Ectodermal cell (in vitro differentiated cells): ENCODE results near the gene DGUOK.

Experiments used
- H3K27ac ChIP-seq: 2 replicates; pipeline ENCODE4 v1.7.0; 2013; ENCODE audit warnings: mild to moderate bottlenecking, low read depth, low read length; ENCODE audit not compliant: insufficient read depth, poor library complexity, severe bottlenecking
- H3K27me3 ChIP-seq: 2 replicates; pipeline ENCODE4 v1.7.0; 2013; ENCODE audit warnings: mild to moderate bottlenecking, low read length; ENCODE audit not compliant: insufficient read depth, control insufficient read depth, poor library complexity, severe bottlenecking
- H3K36me3 ChIP-seq: one replicate; pipeline ENCODE4 v1.7.0; 2013; ENCODE audit warnings: low read length; ENCODE audit not compliant: control insufficient read depth, insufficient read depth
- H3K4me1 ChIP-seq: one replicate; pipeline ENCODE4 v1.7.0; 2013; ENCODE audit warnings: low read length; ENCODE audit not compliant: control insufficient read depth, insufficient read depth
- H3K4me3 ChIP-seq: 2 replicates; pipeline ENCODE4 v1.7.0; 2013; ENCODE audit warnings: low read depth, low read length, control low read depth; ENCODE audit not compliant: insufficient read depth
- H3K9me3 ChIP-seq: 2 replicates; pipeline ENCODE4 v1.7.0; 2013; ENCODE audit warnings: mild to moderate bottlenecking, low read length, moderate library complexity; ENCODE audit not compliant: control insufficient read depth
- WGBS, 2 experiments: methylation state at CpG; one replicate each; pipeline ENCODE4 v1.1.7; 2013; ENCODE audit warnings: missing lambda C conversion rate in 2 of 2; 5-methylcytosine and 5-hydroxymethylcytosine counted together

The DGUOK gene

DNA sequence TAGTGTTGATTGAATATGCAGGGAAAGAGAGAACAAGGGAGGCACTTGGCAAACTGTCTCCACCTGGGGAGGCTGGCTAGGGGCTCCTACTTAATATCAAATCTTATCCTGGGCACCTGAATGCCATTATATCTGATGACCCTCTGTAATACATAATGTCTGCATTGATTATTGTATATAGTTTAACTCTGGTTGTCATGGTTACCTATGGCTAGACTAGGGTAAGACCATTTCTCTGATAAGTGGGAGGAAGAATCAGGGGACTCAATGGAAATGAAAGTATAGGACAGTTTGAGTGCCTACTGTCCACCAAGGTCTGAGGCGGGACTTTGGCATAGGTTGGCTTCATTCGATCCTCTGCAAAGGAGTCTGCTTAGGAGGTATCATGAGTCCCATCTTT lies 50.8 kb downstream of the DGUOK start:
- Histone ChIP-seq H3K9me3 (no peaks in the 10 kb centered on the region), H3K36me3 (no peaks in the 10 kb centered on the region), H3K4me1 (peaks cover 7% of the 10 kb centered on the region), H3K4me3 (no peak overlapping the region), H3K27me3 (peaks cover 48% of the 10 kb centered on the region), H3K27ac (no peak overlapping the region)
- 95 to 97% methylated on average over 2 of the region's 2 CpGs for WGBS, 2 experiments

DNA sequence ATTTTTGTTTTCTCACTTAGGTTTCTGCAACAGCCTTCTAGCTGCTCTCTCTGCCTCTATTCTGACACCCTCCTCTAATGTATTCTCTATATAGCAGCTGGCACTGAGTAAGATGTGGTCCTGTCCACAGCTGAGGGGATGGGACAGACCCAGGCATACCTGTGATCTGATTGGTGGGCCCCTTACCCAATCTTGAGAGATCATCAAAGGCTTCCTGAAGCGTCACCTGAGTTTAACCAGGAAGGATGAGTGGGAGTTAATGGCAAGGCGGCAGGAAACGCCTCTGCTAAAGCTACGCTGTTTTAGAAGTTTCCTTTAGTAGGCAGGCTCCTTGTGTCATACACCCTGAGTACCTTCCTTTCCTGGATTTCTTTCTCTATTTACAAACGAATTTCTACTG lies 52.3 kb downstream of the DGUOK start:
- no peak overlapping the region for H3K27ac ChIP-seq
- H3K4me1 ChIP-seq: peaks cover 14% of the 10 kb centered on the region
- H3K9me3 ChIP-seq: no peaks in the 10 kb centered on the region
- no peaks in the 10 kb centered on the region for H3K36me3 ChIP-seq
- no peak overlapping the region for H3K4me3 ChIP-seq
- H3K27me3 ChIP-seq: peaks cover 64% of the 10 kb centered on the region
- 70% methylated on average over 5 of the region's 5 CpGs for WGBS, 2 experiments

DNA sequence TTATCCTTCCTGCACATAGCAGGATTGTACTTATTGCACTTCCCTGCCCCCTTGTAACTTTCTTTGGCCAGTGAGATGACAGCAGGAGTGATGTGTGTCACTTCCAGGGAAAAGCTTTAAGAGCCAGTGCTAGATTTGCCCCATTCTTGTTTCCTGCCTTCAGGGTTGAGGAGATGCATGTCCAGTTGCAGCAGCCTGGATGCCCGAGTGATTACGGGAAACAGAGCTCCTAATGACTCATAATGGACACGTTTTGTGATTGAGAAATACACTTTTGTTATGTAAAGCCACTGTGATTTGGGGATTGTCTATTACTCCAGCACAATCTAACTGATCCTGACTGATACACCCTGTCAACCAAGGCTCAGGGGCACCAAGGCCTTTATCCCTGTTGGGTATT lies 53.0 kb downstream of the DGUOK start:
- Histone ChIP-seq H3K9me3 (no peaks in the 10 kb centered on the region), H3K27ac (no peak overlapping the region), H3K4me3 (no peak overlapping the region), H3K27me3 (peaks cover 69% of the 10 kb centered on the region), H3K36me3 (no peaks in the 10 kb centered on the region), H3K4me1 (peaks cover 15% of the 10 kb centered on the region)
- WGBS, 2 experiments: 59 to 68% methylated on average over 3 of the region's 3 CpGs

DNA sequence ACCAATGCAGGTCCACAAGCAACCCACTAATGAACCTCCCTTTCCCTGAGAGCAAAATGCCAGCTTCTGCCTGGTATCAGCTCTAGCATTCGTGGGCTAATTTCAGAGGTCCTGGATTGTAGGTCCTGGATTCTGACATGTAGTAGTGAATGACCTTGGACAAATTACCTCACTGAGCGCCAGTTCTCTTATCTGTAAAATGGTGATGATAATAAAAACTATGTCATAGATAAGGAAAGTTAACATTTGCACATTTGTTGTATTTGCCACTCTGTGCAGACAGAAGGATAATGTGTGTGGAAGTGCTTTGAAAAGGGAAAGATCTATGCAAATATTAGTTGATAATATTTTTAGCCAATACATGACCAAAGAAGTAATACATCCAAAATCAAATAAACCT lies 53.9 kb downstream of the DGUOK start:
- peaks cover 69% of the 10 kb centered on the region for H3K27me3 ChIP-seq
- H3K9me3 ChIP-seq: no peaks in the 10 kb centered on the region
- H3K4me1 ChIP-seq: peaks cover 15% of the 10 kb centered on the region
- no peak overlapping the region for H3K27ac ChIP-seq
- H3K4me3 ChIP-seq: no peak overlapping the region
- WGBS, 2 experiments: 88 to 95% methylated on average over 2 of the region's 2 CpGs
- H3K36me3 ChIP-seq: no peaks in the 10 kb centered on the region

DNA sequence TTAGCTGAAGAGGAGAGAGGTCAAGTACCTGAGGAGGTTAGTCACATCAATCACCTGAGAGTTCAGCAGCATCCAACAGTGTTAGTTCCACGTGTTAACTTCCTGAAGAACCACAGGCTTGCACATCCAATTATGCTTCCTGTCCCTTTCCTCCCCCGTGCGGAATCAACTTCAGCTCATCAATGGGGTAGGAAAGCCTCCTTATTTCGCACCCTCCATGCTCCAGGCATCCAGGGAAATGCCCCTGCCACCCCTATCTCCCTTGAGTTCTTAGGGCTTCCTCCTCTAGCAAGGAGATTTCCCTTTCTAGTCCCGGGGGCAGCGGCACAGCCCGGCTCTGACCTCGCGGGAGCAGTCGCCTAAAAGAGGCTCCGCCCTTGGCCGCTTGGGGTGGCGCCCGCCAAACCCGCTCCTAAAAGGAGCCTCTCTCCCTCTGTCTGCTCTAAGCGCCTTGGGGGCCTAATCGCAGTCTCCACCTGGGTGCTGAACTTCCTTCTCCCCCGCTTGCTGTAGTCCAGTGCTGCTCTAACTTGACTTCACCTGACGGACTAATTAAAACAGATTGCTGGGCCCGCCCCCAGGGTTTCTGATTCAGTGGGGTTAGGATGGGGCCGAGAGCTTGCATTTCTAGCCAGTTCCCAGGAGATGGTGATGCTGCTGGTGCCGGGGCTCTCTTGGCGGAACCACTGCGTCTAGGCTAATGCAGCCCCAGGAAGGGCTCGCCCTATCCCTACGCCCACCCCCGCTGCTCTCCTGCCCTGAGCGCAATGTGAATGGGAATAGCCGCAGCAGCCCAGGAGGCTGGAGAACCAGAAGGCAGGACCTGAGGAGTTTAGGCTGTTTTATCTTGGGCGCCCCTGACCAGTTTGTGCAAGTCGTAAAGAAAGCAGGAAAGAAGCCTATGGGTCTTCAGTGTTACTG lies 54.7 kb downstream of the DGUOK start:
- WGBS, 2 experiments: 4% methylated on average over 31 of the region's 31 CpGs
- H3K27me3 ChIP-seq: peaks cover 69% of the 10 kb centered on the region
- peak overlapping the region; percentile 46 for H3K4me3 ChIP-seq
- H3K36me3 ChIP-seq: no peaks in the 10 kb centered on the region
- H3K4me1 ChIP-seq: peaks cover 21% of the 10 kb centered on the region
- H3K27ac ChIP-seq: peak overlapping the region; percentile 3
- H3K9me3 ChIP-seq: no peaks in the 10 kb centered on the region

DNA sequence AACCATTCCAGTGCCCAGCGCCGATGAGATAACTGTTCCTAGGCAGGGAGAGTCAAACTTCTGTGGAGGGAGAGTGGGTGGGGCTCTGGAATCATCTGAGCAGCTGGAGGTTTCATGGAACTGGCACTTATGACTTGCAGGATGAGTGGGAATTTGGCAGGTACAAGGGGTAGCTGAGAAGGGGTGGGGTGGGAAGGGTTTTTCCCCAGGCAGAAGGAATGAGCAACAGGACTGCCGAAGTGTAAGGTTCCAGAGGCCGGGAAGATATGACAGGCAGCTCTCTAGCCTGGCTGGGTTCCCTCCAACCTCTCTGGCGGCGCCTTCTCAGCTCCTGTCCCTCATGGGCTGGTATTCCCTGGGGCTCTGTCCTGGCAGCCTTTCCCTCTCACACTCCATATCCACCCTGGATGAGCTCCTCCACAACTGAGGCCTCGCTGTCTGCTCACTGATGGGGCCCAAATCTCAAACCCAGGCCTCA lies 55.5 kb downstream of the DGUOK start:
- WGBS, 2 experiments: 77 to 79% methylated on average over 7 of the region's 7 CpGs
- no peaks in the 10 kb centered on the region for H3K9me3 ChIP-seq
- no peak overlapping the region for H3K4me3 ChIP-seq
- H3K27ac ChIP-seq: no peak overlapping the region
- H3K36me3 ChIP-seq: no peaks in the 10 kb centered on the region
- H3K27me3 ChIP-seq: peaks cover 69% of the 10 kb centered on the region
- peaks cover 29% of the 10 kb centered on the region for H3K4me1 ChIP-seq

DNA sequence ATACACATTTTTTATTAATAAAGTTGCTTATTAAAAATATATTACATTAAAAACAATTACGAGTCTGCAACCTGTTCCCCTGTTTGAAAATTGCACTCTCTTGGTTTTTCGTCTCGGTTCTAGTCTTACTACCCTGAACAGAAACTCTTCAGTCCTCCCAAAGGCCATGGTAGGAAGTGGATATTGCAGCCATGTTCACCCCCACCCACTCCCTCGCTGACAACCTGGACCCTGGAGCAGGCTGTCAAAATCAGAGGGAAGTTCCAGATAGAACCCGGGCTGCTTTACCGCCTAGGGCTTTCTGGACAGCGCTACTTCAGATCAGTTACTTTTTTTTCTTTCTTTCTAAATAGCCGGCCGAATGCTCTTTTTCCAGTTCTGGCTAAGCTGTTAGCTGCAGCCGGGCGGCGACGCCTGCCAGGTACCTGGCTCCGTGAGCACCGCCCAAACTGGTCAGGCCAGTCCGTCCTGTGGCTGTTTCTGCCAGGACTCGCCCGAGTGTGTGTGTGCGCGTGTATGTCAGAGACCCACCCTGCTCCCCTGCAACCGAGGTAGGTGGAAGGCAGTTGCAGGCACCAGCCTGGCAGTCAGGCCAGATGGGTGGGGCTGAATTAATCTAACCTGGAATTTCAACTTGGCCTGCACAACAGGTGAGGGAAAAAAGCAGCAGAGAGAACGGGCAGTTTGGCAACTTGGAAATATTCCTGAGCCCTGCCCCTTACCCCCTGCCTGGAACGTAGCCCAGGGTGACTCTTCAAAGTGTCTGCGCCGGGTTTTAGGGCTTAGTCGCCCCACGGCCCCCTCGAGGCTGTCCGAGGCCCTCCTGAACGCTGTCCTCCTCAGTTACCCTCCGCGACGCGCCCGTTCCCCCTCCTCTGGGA lies 56.9 kb downstream of the DGUOK start:
- 10 to 12% methylated on average over 35 of the region's 35 CpGs for whole genome bisulfite sequencing, 2 experiments

DNA sequence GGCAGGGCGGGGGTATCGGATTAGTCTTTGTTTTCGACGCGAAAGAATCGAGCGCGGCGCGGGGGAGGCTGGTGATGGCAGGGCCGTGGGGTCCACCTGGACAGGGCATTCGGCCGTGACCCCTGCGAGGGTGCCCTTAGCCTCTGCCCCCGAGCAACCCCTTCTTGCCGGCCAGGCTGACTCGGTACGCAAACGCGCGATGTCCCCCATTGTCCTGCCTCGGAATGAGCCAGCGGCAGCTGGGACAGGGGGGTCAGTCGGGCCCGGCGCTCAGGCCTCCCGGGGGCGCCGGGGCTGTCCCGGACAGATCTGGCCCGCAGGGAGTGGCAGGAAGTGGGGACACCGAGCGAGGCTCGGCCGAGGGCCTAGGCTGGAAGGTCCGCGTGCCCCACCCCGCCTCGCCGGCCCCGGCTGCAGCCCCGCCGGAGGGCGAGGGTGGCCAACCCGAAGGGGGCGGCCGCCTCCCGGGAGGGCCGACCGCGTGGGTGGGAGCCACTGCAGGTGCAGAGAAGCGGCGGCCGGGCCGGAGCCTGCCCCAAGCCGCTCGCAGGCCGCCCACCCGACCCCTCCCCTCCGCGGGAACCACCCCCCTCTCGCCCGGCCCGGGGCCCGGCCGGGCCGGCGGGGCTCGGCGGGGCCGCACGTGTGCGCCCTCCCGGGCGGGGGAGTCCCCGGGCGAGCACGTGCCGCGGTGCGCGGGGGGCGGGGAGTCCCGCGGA lies 57.7 kb downstream of the DGUOK start, which contains the start of gene TET3:
TET3 (plus strand) TSS at position 708 of the 719 bp plus-strand sequence. CDS start 1,494 bp downstream, outside the sequence.
- Histone ChIP-seq H3K27me3 (peaks cover 52% of the 10 kb centered on the region), H3K9me3 (no peaks in the 10 kb centered on the region), H3K27ac (peak within 1 kb of the TSS; percentile 56), H3K36me3 (no peaks in the 10 kb centered on the region), H3K4me1 (peaks cover 43% of the 10 kb centered on the region), H3K4me3 (peak within 1 kb of the TSS; percentile 58)
- 0% methylated on average over 83 to 85 of the region's 85 CpGs for WGBS, 2 experiments

More for the DNA sequence above, 56.9 kb downstream of the DGUOK start:
- Histone ChIP-seq H3K4me1 (peaks cover 42% of the 10 kb centered on the region), H3K4me3 (peak overlapping the region; percentile 57), H3K36me3 (no peaks in the 10 kb centered on the region), H3K9me3 (no peaks in the 10 kb centered on the region), H3K27me3 (peaks cover 60% of the 10 kb centered on the region), H3K27ac (no peak overlapping the region)

DNA sequence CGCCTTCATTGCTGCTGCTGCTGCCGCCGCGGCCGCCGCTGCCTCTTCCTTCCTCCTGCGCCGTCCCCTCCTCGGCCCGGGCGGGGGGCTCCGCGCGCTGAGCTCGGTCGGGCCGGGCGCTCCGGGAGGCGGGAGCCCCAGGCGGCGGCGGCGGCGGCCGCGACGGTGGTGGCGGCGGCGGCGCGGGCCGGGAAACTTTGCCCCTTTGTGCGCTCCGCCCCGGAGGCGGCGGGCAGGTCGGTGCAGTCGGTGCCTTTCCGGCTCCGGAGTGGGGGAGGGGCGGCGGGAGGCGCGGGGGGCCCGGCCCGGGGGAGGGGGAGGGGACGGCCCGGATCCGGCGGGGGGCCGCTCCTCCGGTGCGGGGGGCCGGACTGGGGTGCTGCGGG lies 58.2 kb downstream of the DGUOK start:
- Histone ChIP-seq H3K4me1 (peaks cover 43% of the 10 kb centered on the region), H3K9me3 (no peaks in the 10 kb centered on the region), H3K4me3 (peak overlapping the region; percentile 57), H3K27me3 (peaks cover 46% of the 10 kb centered on the region), H3K27ac (no peak overlapping the region), H3K36me3 (no peaks in the 10 kb centered on the region)
- WGBS, 2 experiments: 0% methylated on average over 58 of the region's 58 CpGs
